GM13976 (cell line): Measurements from ENCODE around the gene RGS7.

Source experiments
- DNase-seq: peaks from one replicate; pipeline ENCODE4 v3.0.0; 2012; ENCODE audit warnings: low spot score
- in situ Hi-C: fragments of 300-500 bp; cut with MboI; formaldehyde crosslinking; loops from one replicate; pipeline ENCODE4 v1.12.0; 2022; ENCODE audit warnings: low sequenced_read_pairs, mixed read lengths, inconsistent platforms; ENCODE audit not compliant: unreplicated experiment
- TF ChIP-seq, protein P1 (sequence below): IDR thresholded peaks from 2 replicates; pipeline ENCODE4 v1.5.1; 2012; ENCODE audit warnings: borderline replicate concordance, mild to moderate bottlenecking; ENCODE audit not compliant: insufficient read depth; ENCODE audit errors: extremely low read depth, missing control alignments, control extremely low read depth

Gene RGS7

DNA sequence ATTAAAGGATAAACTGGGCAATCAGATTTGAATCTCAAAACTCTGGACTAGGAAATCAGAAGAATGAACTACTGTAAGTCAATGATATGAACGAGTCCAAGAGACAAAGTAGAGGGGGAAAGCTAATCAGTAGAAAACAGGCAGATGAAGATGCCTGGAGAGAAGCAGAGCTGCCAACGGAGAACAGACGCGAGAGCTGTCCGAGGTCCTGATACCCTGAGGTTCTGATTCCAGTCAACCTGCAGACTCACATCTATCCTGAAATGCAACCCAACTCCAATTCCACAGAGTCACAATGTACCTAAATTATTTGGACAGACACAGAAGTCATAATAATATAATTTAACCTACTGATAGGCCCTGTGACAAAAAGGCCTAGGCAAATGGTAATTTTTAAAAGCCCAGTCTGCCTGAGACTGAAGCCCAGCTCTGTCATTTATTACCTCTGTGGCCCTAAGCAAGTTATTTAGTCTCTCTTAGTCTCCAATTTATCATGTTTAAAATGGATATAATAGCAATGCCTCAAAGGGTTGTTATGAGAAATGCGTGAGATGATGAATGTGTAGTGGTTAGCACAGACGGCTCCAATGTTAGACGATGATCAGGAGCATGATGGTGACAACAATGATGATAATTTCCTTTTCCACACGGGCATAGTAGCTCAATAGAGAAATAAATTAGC, 33.4 kb downstream of the RGS7 start:
- TF ChIP-seq, protein P1, sequence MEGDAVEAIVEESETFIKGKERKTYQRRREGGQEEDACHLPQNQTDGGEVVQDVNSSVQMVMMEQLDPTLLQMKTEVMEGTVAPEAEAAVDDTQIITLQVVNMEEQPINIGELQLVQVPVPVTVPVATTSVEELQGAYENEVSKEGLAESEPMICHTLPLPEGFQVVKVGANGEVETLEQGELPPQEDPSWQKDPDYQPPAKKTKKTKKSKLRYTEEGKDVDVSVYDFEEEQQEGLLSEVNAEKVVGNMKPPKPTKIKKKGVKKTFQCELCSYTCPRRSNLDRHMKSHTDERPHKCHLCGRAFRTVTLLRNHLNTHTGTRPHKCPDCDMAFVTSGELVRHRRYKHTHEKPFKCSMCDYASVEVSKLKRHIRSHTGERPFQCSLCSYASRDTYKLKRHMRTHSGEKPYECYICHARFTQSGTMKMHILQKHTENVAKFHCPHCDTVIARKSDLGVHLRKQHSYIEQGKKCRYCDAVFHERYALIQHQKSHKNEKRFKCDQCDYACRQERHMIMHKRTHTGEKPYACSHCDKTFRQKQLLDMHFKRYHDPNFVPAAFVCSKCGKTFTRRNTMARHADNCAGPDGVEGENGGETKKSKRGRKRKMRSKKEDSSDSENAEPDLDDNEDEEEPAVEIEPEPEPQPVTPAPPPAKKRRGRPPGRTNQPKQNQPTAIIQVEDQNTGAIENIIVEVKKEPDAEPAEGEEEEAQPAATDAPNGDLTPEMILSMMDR: no peak
- DNase-seq: peak; percentile 20
- in situ Hi-C loops: no loop called here

GRCh38 chr1:241317676-241318075, 39.3 kb downstream of the RGS7 start:
- TF ChIP-seq, protein P1: no peak
- no peak for DNase-seq
- in situ Hi-C loops: no loop called here

- no peak for DNase-seq
- TF ChIP-seq, protein P1: no peak
- in situ Hi-C loops: no loop called here
These were observed 40.6 kb downstream of the RGS7 start for GRCh38 chr1:241316372-241316771.

- TF ChIP-seq, protein P1: no peak
- in situ Hi-C loops: no loop called here
- DNase-seq: no peak
These were observed 45.8 kb downstream of the RGS7 start for GRCh38 chr1:241311056-241311746.

GRCh38 chr1:241310451-241310850, 46.6 kb downstream of the RGS7 start:
- no peak for DNase-seq
- in situ Hi-C loops: no loop called here
- TF ChIP-seq, protein P1: no peak

DNA sequence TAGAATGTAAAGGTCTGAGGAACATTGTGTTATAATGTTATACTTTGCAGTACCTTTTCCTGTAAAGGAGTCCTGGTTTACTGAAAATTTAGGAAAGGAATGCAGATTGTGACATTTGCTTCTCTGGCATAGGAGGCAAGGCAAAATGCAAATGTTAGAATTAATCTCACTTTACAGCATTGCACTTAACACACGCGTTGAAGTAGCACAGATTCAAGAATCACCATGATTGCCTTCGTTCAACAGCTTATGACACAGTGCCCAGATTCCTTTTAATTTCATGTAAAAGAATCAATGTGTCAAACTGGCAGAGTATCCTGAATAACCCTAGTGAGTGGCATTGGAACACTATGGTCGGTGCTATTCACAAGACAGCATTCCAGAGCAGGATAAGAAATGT, 47.4 kb downstream of the RGS7 start:
- in situ Hi-C loops: no loop called here
- TF ChIP-seq, protein P1: no peak
- no peak for DNase-seq
